ENCODE measurements around the gene MGST2.

DNA sequence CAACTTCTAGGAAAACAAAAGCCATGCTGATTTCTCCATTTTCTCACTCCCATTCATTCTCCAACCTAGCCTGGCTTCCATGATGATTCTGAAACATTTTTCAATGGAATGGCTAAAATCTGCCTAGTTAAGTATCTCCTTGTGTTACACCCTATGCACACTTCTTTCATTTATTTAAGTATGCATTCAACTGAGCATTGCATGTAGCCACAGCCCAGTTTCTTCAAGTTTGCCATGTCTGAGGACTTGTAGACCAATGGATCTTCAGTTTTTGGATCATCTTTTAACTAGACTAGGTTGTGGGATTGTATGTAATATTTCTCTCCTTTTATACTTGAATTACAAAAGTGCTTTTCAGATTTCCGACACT lies 35.5 kb upstream of the MGST2 start:
- TF ChIP-seq NFE2L1 (CRISPR knock-in tag; IDR thresholded peaks at IDR 0.05) (no peak), CREB1 (CRISPR knock-in tag; IDR thresholded peaks at IDR 0.05) (no peak), FOXP1 (CRISPR knock-in tag; IDR thresholded peaks at IDR 0.05; ENCODE audit: borderline replicate concordance) (no peak), NR2C2 (CRISPR knock-in tag; IDR thresholded peaks at IDR 0.05) (no peak), NR3C1 (CRISPR knock-in tag; conservative IDR thresholded peaks at IDR 0.05; ENCODE audit: low read depth) (no peak), NR1H2 (CRISPR knock-in tag; IDR thresholded peaks at IDR 0.05) (no peak), JUN (CRISPR knock-in tag; IDR thresholded peaks at IDR 0.05) (no peak), FOXJ3 (CRISPR knock-in tag; IDR thresholded peaks at IDR 0.05; ENCODE audit: borderline replicate concordance) (no peak), TCF7 (CRISPR knock-in tag; IDR thresholded peaks at IDR 0.05; ENCODE audit: low read depth) (no peak)
- TF ChIP-seq, protein P1, sequence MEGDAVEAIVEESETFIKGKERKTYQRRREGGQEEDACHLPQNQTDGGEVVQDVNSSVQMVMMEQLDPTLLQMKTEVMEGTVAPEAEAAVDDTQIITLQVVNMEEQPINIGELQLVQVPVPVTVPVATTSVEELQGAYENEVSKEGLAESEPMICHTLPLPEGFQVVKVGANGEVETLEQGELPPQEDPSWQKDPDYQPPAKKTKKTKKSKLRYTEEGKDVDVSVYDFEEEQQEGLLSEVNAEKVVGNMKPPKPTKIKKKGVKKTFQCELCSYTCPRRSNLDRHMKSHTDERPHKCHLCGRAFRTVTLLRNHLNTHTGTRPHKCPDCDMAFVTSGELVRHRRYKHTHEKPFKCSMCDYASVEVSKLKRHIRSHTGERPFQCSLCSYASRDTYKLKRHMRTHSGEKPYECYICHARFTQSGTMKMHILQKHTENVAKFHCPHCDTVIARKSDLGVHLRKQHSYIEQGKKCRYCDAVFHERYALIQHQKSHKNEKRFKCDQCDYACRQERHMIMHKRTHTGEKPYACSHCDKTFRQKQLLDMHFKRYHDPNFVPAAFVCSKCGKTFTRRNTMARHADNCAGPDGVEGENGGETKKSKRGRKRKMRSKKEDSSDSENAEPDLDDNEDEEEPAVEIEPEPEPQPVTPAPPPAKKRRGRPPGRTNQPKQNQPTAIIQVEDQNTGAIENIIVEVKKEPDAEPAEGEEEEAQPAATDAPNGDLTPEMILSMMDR (IDR thresholded peaks at IDR 0.05) = no peak
- TF ChIP-seq, protein P2, sequence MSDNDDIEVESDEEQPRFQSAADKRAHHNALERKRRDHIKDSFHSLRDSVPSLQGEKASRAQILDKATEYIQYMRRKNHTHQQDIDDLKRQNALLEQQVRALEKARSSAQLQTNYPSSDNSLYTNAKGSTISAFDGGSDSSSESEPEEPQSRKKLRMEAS (CRISPR knock-in tag; IDR thresholded peaks at IDR 0.05) = no peak
- TF ChIP-seq, protein P3, sequence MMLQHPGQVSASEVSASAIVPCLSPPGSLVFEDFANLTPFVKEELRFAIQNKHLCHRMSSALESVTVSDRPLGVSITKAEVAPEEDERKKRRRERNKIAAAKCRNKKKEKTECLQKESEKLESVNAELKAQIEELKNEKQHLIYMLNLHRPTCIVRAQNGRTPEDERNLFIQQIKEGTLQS (CRISPR knock-in tag; conservative IDR thresholded peaks at IDR 0.05) = no peak
